ENCODE data around the gene IFT57.
"Not testable (repeated sequence)": the region's sequence is repeated elsewhere in the genome, so short reads cannot be mapped to it uniquely, and the experiment has no call there.

Gene IFT57

GRCh38 chr3:108158251-108158650 lies 64.0 kb downstream of the IFT57 start:
- DNase-seq (ENCODE audit: low read depth): no peak

- no peak for DNase-seq (ENCODE audit: low read depth)
These were observed 65.0 kb downstream of the IFT57 start for GRCh38 chr3:108157273-108157672.

- DNase-seq (ENCODE audit: low read depth): no peak
These were observed 65.8 kb downstream of the IFT57 start for GRCh38 chr3:108156312-108156853.

- DNase-seq (ENCODE audit: low read depth): not testable (repeated sequence)
These were observed 66.6 kb downstream of the IFT57 start for GRCh38 chr3:108155642-108156041.

- peak; percentile 30 for DNase-seq (ENCODE audit: low read depth)
These were observed 68.7 kb downstream of the IFT57 start for GRCh38 chr3:108153451-108153981.

- no peak for DNase-seq (ENCODE audit: low read depth)
These were observed 70.0 kb downstream of the IFT57 start for GRCh38 chr3:108152274-108152673.

- no peak for DNase-seq (ENCODE audit: low read depth)
These were observed 72.0 kb downstream of the IFT57 start for GRCh38 chr3:108150200-108150599.

GRCh38 chr3:108146139-108146538 lies 76.1 kb downstream of the IFT57 start:
- no peak for DNase-seq (ENCODE audit: low read depth)

GRCh38 chr3:108145578-108145977 lies 76.6 kb downstream of the IFT57 start:
- DNase-seq (ENCODE audit: low read depth): no peak

- no peak for DNase-seq (ENCODE audit: low read depth)
These were observed 84.8 kb downstream of the IFT57 start for GRCh38 chr3:108137460-108137814.

GRCh38 chr3:108136561-108137459 lies 85.4 kb downstream of the IFT57 start:
- DNase-seq (ENCODE audit: low read depth): no peak

GRCh38 chr3:108134555-108134880 lies 87.7 kb downstream of the IFT57 start:
- DNase-seq (ENCODE audit: low read depth): no peak

GRCh38 chr3:108133858-108134554 lies 88.2 kb downstream of the IFT57 start:
- no peak for DNase-seq (ENCODE audit: low read depth)

GRCh38 chr3:108133048-108133369 lies 89.2 kb downstream of the IFT57 start:
- DNase-seq (ENCODE audit: low read depth): no peak

GRCh38 chr3:108131475-108132134 lies 90.6 kb downstream of the IFT57 start:
- no peak for DNase-seq (ENCODE audit: low read depth)

GRCh38 chr3:108130701-108131474 lies 91.3 kb downstream of the IFT57 start:
- no peak for DNase-seq (ENCODE audit: low read depth)

- no peak for DNase-seq (ENCODE audit: low read depth)
These were observed 92.0 kb downstream of the IFT57 start for GRCh38 chr3:108130236-108130635.

- peak; percentile 34 for DNase-seq (ENCODE audit: low read depth)
These were observed 94.8 kb downstream of the IFT57 start for GRCh38 chr3:108127301-108127988.

GRCh38 chr3:108126348-108126747 lies 95.9 kb downstream of the IFT57 start:
- DNase-seq (ENCODE audit: low read depth): no peak

- no peak for DNase-seq (ENCODE audit: low read depth)
These were observed 96.6 kb downstream of the IFT57 start for GRCh38 chr3:108125550-108126071.

- DNase-seq (ENCODE audit: low read depth): no peak
These were observed 97.1 kb downstream of the IFT57 start for GRCh38 chr3:108125153-108125543.
